Activated B cell treated with CpG ODN at 0.5 μM for 24 hours (primary cell): ENCODE measurements around the gene UXS1. TPM values are rescaled to one million over a fixed set of nuclear protein-coding genes. Genes with fewer than 3 reads are reported as not detected.

Source experiments
- ATAC-seq: fragments of 200-7000 bp; cut with Tn5 transposase; one replicate; pipeline ENCODE4 v1.10.0; 2021; ENCODE audit warnings: low read depth, mild to moderate bottlenecking, moderate library complexity
- CTCF ChIA-PET: fragments of 350-600 bp; sonication (Branson Sonifier 250); formaldehyde crosslinking; loops from one replicate; lab custom pipeline; 2021; ENCODE audit warnings: antibody characterized with exemption; lab: Charles Lee
- POLR2A ChIA-PET: fragments of 350-600 bp; sonication (Branson Sonifier 250); formaldehyde crosslinking; loops from one replicate; lab custom pipeline; 2021; ENCODE audit warnings: antibody characterized with exemption; lab: Charles Lee
- DNase-seq: peaks from one replicate; pipeline ENCODE4 v3.0.0; 2022
- H3K27ac Mint-ChIP-seq: one replicate; pipeline ENCODE4 v1.8.0; 2020; ENCODE audit warnings: mixed read lengths
- H3K27me3 Mint-ChIP-seq: one replicate; pipeline ENCODE4 v1.8.0; 2021; ENCODE audit warnings: mixed read lengths
- H3K36me3 Mint-ChIP-seq: one replicate; pipeline ENCODE4 v1.8.0; 2021; ENCODE audit warnings: low read depth, mixed read lengths
- H3K4me1 Mint-ChIP-seq: one replicate; pipeline ENCODE4 v1.8.0; 2021; ENCODE audit warnings: mixed read lengths
- H3K4me3 Mint-ChIP-seq: one replicate; pipeline ENCODE4 v1.8.0; 2020; ENCODE audit warnings: mild to moderate bottlenecking, mixed read lengths
- H3K9me3 Mint-ChIP-seq: one replicate; pipeline ENCODE4 v1.8.0; 2020; ENCODE audit warnings: mixed read lengths
- CTCF ChIP-seq: fragments of 200-600 bp; IDR thresholded peaks from one replicate; pipeline ENCODE4 v1.8.0; 2022; ENCODE audit warnings: antibody characterized with exemption, mild to moderate bottlenecking
- intact Hi-C: fragments of 100-400 bp; cut with micrococcal nuclease; formaldehyde crosslinking; loops from one replicate; pipeline ENCODE4 v1.15.1; 2024
- total RNA-seq: library from RNA; stranded (reverse); gene quantifications from 2 replicates; pipeline ENCODE4 v1.2.3, GENCODE V29; 2022

UXS1 gene
- total RNA-seq, 1 donor from 2014 or later: 24.2 TPM

- H3K36me3 Mint-ChIP-seq: peaks cover 3% of the 10 kb centered on the region
- ATAC-seq: peak; percentile 13
- DNase-seq: peak; percentile 21
- peaks cover 54% of the 10 kb centered on the region for H3K4me1 Mint-ChIP-seq
- TF ChIP-seq CTCF: no peak
- no peaks in the 10 kb centered on the region for H3K9me3 Mint-ChIP-seq
- intact Hi-C loops: loop anchor here (2.0 to 10.0 kb wide), 5 partner anchors 16 to 1216 kb away; partner anchors contain the start of gene C2orf49
- peak overlapping the region; percentile 77 for H3K27ac Mint-ChIP-seq
- POLR2A ChIA-PET: interaction anchor here (0.9 to 5.9 kb wide), 4 partner anchors 32 to 86 kb away, joined by 3 to 34 read pairs (median 4); no protein-coding TSS in a partner anchor
- H3K4me3 Mint-ChIP-seq: peak overlapping the region; percentile 84
- H3K27me3 Mint-ChIP-seq: no peaks in the 10 kb centered on the region
- CTCF ChIA-PET: interaction anchor here (1.1 to 1.2 kb wide), 2 partner anchors 18 to 89 kb away, joined by 3 to 4 read pairs; no protein-coding TSS in a partner anchor
These were observed 1.1 kb downstream of the UXS1 start for GRCh38 chr2:106192752-106193689.

DNA sequence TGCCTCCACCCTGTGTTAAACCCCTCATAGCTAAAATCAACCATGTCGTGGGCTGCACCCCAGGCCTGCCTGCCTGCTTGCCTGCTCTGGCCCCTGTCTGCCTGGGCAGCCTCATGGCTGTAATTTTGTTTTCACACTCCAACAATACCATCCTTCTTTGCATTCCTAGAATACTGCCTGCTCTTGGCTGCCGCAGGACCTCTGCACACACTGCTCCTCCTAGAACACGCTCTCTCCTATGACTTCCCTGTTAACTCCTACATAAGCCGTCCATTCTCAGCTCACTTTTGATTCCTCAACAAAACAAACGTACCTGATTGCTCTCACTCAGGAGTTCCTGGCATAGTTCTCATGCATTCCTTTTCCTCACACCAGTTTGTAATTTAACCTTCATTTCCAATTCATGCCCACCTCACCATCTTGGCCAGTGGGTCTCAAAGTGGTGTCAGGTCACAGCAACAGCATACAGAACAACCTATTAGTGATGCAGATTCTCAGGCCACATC lies 2.5 kb downstream of the UXS1 start:
- ChIA-PET CTCF (no interaction called here), POLR2A (interaction anchor here (5.9 kb wide), 1 partner anchor 31 kb away, joined by 34 read pairs; no protein-coding TSS in a partner anchor)
- DNase-seq (no peak), ATAC-seq (no peak)
- Mint-ChIP-seq H3K4me3 (no peak overlapping the region), H3K36me3 (peaks cover 3% of the 10 kb centered on the region), H3K27ac (no peak overlapping the region), H3K9me3 (no peaks in the 10 kb centered on the region), H3K27me3 (no peaks in the 10 kb centered on the region), H3K4me1 (peaks cover 54% of the 10 kb centered on the region)
- intact Hi-C loops: loop anchor here (2.0 to 10.0 kb wide), 5 partner anchors 15 to 1214 kb away; partner anchors contain the start of gene C2orf49
- TF ChIP-seq CTCF: no peak

DNA sequence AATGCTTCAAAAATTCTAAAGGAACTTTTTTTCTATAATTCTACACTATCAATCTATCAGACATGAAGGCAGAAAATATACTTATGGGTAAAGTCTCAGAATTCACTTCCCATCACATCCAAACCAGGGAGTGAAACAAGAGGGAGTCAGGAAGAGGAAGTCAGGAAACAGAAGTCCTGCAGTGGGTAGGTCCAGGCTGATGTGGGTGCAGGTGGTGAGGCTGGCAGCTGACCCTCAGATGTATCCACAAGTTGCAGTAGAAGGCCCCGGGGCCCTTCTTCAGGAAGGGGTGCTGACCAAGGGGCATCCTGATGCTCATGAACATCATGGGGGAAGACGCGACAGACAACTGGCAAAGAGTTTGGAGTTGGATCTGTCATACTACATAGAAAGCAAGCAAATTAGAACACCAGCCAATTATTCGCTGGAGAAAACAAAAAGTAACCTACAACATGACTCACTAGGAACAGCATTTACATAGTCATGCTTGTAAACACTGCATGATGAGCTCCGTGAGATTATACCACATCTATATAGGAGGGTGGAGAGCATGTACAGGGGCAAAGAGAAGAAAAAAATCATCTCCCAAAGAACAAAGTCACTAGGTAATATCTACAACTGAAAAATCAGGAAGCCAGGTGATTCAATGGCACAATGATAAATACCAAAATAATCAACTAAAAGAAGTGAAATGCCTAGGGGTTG lies 4.2 kb downstream of the UXS1 start:
- ChIA-PET CTCF (no interaction called here), POLR2A (interaction anchor here (5.9 kb wide), 1 partner anchor 29 kb away, joined by 34 read pairs; no protein-coding TSS in a partner anchor)
- ATAC-seq (no peak), DNase-seq (no peak)
- no peaks in the 10 kb centered on the region for H3K9me3 Mint-ChIP-seq
- TF ChIP-seq CTCF: no peak
- intact Hi-C loops: loop anchor here (5.0 to 10.0 kb wide), 4 partner anchors 388 to 1213 kb away; partner anchors contain the start of gene C2orf49
- H3K27me3 Mint-ChIP-seq: no peaks in the 10 kb centered on the region
- H3K36me3 Mint-ChIP-seq: peaks cover 3% of the 10 kb centered on the region
- H3K27ac Mint-ChIP-seq: peak overlapping the region; percentile 62
- H3K4me1 Mint-ChIP-seq: peaks cover 62% of the 10 kb centered on the region
- no peak overlapping the region for H3K4me3 Mint-ChIP-seq

GRCh38 chr2:106189325-106189724 lies 4.8 kb downstream of the UXS1 start:
- CTCF ChIA-PET: no interaction called here
- no peaks in the 10 kb centered on the region for H3K9me3 Mint-ChIP-seq
- DNase-seq (no peak), ATAC-seq (no peak)
- H3K27ac Mint-ChIP-seq: peak overlapping the region; percentile 62
- no peak for TF ChIP-seq CTCF
- POLR2A ChIA-PET: interaction anchor here (5.9 kb wide), 1 partner anchor 28 kb away, joined by 34 read pairs; no protein-coding TSS in a partner anchor
- H3K4me3 Mint-ChIP-seq: peak overlapping the region; percentile 2
- intact Hi-C loops: no loop called here
- peaks cover under 1% of the 10 kb centered on the region for H3K36me3 Mint-ChIP-seq
- H3K27me3 Mint-ChIP-seq: no peaks in the 10 kb centered on the region
- peaks cover 63% of the 10 kb centered on the region for H3K4me1 Mint-ChIP-seq
